GM10847 (cell line): Measurements from ENCODE around the gene SYTL1.
A peak's percentile ranks its signal among the peaks of the same experiment; 100 is the strongest.

Experiments
- POLR2A ChIP-seq: IDR thresholded peaks from 2 replicates; pipeline ENCODE4 v1.6.1; 2011; ENCODE audit not compliant: insufficient read length; ENCODE audit errors: extremely low read depth

The SYTL1 gene

DNA sequence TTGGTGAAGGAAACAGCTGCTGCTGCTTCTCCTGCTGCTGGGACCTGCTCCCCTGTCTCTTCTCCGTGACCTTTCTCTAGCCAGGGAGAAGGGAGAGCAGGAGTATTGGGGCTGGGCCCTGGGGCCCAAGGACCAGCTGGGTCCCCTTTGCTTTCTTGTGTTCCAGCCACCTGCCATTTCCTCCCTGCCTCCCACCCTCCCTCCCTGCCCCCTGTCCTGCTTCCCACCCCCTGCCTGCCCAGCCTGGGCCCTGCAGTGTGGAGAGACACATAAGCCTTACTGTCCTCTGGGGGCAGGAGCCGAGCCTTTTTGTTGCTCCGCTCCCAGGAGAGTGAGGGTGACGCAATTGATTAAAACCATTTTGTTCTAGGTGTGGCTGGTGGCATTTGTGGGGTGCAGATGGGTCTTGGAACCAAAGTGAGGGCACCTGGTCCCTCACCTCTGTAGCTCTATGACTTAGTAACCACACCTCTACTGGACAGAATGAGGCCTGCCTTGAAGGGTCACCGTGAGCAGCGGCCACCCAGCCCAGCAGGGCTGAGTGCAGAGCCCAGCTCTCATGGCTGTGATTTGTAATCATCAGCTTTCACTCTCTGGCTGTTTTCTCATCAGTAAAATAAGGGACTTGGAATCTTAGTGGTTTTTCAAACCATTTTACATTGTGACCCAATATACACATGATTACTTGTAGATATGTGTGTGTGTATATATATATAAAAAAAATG lies 33.8 kb upstream of the SYTL1 start:
- TF ChIP-seq POLR2A, result no peak

DNA sequence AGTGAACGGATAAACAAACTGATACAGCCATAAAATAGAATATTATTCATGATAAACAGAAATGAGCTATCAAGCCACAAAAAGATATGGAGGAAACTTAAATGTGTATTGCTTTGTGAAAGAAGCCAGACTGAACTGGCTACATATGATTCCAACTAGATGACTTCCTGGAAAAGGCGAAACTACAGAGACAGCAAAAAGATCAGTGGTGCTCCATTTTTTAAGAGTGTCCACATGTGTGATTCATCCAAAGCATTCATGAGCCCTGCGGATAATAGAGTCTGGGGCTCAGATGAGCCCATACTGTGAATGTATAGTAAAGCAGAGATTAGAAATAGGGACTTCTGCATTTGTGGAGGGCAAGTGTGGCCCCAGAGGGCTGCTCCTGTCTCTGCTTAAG lies 27.7 kb upstream of the SYTL1 start:
- TF ChIP-seq POLR2A, result no peak

GRCh38 chr1:27314737-27315136 lies 27.1 kb upstream of the SYTL1 start:
- no peak for TF ChIP-seq POLR2A

DNA sequence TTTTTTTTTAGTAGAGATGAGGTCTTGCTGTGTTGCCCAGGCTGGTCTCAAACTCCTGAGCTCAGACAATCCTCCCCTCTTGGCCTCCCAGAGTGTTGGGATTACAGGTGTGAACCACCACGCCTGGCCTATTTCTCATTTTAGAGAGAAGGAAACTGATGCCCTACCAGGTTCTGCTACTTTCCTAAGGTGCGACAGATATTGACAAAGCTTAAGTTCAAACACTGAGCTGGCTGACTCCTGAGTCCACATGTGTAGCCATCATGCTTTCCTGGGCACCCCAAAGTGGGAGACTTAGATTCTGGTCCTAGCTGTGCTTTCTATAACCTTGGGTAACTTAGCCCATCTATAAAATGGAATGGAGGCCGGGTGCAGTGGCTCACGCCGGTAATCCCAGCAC lies 25.0 kb upstream of the SYTL1 start:
- TF ChIP-seq POLR2A, result no peak

GRCh38 chr1:27318136-27318535 lies 23.7 kb upstream of the SYTL1 start:
- no peak for TF ChIP-seq POLR2A

GRCh38 chr1:27318596-27318995 lies 23.2 kb upstream of the SYTL1 start:
- no peak for TF ChIP-seq POLR2A

GRCh38 chr1:27321813-27322568 lies 19.8 kb upstream of the SYTL1 start, which contains the start of gene TMEM222:
TMEM222 (plus strand) TSS chr1:27322163; CDS start chr1:27322198, 35 bp downstream.
- peak; percentile 69 for TF ChIP-seq POLR2A

- TF ChIP-seq POLR2A, result no peak
These were observed 19.1 kb upstream of the SYTL1 start for GRCh38 chr1:27322569-27323240.

- TF ChIP-seq POLR2A, result no peak
These were observed 16.5 kb upstream of the SYTL1 start for GRCh38 chr1:27325286-27325685.

DNA sequence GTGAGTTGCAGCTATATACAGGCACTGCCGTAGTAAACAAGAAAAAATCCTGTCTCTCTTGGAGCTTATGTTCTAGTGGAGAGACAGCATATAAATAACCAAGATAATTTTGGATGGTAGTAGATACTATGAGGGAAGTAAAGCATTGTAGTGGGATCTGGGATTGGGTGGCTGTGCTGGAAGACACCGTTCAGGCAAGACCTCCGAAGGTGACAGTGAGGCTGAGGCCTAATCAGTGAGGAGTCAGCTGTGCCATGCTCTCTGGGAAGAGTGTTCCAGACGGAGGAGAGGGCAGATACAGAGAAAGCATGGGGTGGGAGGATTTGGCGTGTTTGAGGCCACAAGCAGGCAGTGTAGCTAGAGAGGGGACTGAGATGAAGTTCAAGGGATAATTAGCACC lies 13.9 kb upstream of the SYTL1 start:
- TF ChIP-seq POLR2A, result no peak

DNA sequence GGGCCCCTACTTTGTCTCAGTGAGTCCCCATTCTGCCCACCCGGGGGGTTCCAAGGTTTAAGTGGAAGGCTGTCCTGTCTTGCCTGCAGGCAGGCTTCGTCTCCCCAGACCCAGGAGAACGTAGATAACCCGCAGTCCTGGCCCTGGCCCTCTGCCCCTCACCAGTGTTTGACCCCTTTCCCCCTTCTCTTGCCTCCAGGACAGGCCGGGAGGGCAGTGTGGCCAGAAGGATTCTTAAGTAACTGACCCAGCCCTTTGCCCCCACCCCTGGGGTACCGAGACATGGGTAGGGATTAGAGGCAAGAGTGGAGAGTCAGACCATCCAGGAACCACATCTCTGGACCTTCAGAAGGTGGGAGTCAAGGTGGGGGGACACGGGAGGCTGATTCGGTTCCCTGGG lies 11.0 kb upstream of the SYTL1 start:
- no peak for TF ChIP-seq POLR2A

DNA sequence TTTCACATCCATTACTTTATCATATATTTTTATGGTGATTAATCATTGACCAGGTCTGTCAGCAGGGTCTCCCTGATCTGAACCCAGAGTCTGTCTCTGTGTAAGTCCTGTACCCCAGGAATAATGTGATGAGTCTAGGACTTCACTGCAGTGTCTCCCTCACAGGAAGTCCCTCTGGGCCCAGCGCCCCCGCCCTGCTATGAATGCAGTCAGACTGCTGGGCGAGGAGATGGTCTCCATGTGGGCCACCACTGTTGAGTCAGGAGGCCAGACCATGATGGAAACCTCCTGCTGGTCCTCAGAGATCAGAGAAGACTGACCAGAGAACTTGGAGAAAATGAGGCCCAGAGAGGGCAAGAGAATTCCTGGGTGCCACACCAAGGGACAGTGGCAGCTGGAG lies 10.4 kb upstream of the SYTL1 start:
- no peak for TF ChIP-seq POLR2A

GRCh38 chr1:27331922-27332321 lies 9.9 kb upstream of the SYTL1 start:
- no peak for TF ChIP-seq POLR2A

GRCh38 chr1:27332536-27333281 lies 9.1 kb upstream of the SYTL1 start:
- no peak for TF ChIP-seq POLR2A

DNA sequence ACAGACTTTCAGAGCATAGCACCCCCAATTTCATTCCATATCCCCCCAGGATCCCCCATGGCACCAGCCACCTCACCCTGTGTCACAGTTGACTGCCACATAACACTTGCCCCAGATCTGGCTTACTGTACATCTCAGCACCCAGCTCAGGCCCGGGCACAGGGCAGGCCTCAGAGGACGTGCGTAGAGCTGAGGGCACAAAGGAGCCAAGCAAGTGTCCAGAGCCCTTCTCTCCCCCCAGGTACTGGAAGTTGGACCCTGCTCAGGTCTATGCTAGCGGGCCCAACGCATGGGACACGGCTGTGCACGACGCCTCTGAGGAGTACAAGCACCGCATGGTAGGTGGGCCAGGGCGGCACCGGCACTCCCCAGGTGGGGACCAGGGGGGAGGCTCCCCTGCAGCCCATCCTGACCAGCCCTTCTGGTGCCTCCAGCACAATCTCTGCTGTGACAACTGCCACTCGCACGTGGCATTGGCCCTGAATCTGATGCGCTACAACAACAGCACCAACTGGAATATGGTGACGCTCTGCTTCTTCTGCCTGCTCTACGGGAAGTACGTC lies 8.0 kb upstream of the SYTL1 start:
- TF ChIP-seq POLR2A, result no peak
